Stimulated activated CD4-positive, alpha-beta T cell treated with anti-CD3 and anti-CD28 coated beads, Interleukin-1b, Interleukin-23, amount 100 ng/mL, for 24 hours (primary cell): ENCODE measurements around the gene ARHGEF6.
A peak's percentile ranks its signal among the peaks of the same experiment; 100 is the strongest.

Source experiments
- DNase-seq, 4 experiments: peaks; one replicate each; pipeline ENCODE4 v3.0.0-alpha.2; 2020; ENCODE audit warnings: low read depth in 4 of 4, low spot score in 1 of 4

Gene ARHGEF6

DNA sequence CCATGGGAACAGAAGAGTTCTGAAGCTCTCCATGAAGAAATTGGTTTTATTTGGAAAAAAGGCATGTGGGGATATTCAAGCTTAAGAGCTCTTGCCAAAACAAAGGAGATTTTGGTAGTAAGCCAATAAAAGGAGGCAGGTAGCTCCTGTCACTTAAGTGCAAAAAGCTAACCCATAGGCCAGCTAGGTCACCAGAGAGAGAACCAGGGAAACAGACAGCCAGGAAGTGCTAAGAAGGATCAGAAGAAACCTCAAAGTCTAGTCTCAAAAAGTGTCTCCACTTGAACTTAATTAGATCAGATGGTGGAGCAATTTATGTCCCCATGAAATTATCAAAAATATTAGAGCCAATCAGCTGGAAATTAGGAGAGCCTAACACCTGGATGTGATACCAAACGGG is 83.6 kb downstream of the ARHGEF6 start:
- DNase-seq = no peak

DNA sequence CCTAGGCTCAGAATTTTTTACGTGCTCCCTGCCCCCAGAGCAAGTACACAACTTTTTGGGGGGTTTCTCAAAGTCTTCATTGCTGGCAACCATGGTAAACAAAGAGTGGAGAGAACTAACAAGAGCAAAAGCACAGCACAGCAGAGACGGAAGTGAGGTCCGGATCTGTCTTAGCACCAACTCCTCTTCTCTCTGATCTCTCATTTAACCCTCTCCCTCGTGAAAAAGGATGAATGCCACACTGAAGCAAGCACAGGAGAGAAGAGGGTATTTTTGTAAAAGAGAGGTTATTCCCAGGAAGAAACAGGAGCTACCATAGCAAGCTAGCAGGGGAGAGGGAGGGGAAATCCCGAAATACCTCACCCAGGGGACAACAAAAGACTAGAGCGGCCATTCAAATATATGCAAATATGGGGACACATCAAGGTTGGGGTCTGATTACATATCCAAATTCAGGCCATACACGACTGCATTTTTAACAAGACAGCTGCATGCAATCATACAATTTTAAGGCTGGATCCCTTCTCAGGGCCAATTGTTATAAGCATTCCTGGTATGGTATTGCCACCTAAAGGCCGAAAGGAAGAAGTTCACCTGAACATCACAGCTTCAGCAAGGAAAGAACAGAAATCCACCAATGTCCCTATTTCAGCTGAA is 86.2 kb downstream of the ARHGEF6 start:
- no peak for DNase-seq

DNA sequence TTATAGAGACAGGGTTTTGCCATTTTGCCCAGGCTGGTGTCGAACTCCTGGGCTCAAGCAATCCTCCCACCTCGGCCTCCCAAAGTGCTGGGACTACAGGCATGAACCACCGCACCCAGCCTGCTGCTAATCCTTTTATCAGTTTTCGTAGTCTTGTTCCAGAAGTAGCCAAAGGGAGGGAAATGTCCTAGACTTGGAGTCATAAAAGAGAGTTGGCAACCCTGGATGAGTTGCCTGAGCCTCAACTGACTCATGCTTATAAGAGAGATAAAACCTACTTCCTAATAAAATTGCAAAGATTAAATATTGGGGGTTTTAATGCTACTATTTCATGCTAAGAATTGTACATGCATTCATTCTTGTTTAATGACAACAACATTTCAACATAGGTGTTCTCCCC is 88.5 kb downstream of the ARHGEF6 start:
- no peak for DNase-seq

DNA sequence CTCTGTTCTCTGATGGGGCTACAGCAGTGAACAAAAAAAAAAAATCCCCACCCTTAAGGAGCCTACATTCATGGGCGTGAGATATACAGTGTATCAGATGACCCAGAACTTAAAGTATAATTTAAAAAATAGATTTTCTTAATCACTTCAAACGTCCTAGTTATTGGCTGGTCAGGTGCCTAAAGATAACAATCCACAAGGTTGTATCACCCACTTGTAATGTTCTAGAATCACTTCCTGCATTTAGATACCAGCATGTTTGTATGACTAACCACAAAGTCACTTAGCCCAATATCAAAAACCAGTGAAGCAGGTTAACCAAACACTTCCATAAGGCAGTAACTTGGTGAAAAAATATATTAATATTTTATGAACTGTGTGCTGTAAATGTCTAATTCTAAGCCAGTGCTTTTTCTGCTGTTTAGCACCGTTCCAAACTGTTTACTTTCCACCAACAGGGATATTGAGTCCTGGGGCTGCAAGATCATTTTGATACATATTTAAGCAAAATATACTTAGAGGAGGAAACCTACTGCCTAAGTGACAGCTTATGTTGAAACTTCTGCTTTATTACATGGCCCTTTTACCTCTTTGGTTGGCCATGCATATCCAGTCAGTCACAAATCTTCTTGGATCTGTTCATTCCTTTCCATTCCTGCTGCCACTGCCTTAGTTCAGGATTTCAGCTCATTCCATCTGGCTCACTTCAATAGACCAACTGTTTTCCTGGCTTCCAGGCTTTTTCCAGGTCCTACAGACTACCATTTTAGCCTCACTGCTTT is 89.5 kb downstream of the ARHGEF6 start:
- DNase-seq = no peak

DNA sequence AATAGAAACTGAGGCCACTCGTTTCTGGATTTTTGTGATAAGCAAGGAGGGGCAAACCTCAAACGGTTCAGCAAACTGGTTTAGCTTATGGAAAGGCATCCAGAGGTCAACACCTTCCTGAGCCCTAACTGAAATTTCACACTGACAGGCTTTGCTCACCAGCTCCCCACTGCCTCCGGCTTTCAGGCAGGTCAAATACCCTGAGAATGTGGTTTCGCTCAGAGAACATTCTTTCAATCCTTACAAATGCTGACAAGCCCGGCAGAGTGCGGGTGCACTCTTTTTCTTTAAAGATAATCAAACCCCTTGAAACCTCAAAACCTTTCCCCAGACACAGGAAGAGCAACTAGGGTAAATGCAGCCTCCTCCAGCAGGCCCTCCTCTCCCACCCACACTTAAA is 91.3 kb downstream of the ARHGEF6 start:
- no peak for DNase-seq

DNA sequence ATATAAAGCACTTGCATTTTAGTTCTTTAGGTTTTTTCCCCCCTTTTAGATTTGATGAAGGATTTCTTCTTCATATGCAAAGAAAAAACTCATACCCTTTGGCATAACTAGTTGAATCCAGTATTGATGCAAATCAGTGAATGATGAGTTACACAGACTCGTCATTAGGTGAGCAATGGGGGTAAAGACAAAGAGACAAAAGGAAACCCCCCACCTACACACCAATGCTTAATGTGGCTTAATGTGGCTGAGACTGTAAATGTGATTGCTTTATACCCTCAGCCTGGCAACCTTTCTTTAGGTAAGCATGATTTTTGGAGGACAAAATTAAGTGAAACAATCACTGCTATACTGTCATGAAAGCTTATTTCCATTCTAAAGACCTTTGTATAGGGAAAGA is 93.3 kb downstream of the ARHGEF6 start:
- DNase-seq = peak in 2 of 4 experiments; percentile 21 to 36

DNA sequence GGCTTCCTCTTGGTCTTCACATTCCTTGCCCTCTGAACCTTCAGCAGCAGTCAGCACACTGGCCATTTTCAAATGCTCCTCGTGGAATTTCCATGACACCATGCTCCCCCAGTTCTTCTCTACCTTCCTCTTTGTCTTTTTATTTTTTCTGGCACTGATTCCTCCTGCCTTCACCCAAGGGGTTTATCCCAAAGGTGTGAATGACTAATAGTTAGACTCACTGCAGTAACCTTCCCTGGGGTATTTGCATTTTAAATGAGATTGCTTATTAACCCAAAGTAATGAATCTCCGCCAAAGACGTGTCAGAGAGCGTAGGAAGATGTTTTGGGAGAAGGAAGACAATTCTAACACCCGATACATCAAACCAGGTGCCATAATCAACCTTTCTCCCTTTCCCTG is 96.6 kb downstream of the ARHGEF6 start:
- no peak for DNase-seq

DNA sequence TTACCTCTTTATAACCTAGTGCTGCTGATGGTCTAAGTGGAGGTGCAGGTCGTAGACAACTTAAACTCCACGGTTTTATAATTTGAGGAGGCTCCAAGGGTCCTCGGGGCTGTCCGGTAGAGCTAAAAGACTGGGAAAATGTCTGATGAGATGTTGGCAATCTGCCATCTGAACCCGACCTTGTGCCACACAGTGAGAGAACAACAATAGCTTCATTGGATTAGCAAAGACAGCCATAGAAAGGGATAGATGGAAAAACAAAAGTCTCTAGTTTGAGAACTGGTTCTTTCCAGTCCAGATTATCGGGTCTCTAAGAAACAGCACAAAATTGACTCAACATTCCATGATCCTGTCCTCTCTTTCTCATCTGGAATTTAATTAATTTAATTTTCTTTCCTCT is 101.2 kb downstream of the ARHGEF6 start:
- no peak for DNase-seq

DNA sequence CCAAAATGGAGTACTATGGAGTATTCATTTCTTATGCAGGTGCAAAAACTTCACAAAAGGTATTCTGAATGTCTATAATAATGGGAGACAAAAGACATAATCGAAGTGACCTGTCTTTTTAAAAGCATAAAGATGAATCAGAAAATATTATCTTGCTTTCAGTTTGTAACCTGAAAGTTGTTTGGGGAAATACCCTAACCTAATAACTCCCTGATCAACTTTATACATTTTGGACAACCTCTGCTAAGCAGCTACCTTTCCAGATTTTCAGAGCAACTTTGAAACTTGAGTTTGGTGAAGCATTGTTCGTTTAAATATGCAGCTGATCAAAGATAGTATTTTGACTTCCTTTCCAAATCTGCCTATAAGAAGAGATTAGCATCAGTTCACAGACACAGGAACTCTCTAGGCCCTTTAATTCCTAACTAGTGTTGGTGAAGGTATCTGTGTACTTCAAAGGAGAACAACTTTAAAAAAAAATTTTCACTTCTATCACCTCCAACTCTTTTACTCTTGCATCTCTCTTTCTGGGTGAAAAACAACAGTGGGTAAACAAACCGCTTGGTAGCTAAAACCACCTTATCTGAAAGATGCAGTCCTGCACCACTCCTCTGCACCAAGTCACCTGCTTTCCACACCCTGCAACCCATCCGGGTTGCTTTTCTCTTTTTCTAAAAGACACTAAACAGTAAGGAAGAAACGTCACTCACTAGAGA is 106.3 kb downstream of the ARHGEF6 start:
- DNase-seq = no peak

DNA sequence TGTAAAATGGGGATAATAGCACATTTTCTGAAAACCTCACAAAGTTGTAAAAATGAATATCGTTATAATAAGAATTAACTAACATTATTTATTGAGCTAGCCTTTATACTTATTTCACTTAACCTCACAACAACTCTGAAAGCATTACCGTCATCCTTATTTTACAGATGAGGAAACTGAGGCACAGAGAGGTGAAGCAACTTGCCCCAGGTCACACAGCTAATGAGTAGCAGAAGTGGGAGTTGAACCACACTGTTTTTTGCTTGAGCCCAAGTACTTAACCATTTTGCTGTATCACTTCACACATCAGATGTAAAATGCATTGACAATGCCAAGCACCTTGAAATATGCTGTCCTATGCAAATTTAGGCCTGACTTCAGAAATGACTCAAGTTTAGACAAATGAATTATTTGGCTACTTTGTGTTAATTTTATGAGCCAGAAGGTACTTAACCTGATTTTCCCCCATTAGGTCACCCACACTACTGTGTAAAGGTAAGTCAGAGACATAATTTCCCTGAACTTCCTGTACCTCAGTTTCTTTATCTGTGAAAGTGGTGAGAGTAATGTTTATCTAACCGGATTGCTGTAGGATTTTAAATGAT is 109.6 kb downstream of the ARHGEF6 start:
- DNase-seq = no peak

DNA sequence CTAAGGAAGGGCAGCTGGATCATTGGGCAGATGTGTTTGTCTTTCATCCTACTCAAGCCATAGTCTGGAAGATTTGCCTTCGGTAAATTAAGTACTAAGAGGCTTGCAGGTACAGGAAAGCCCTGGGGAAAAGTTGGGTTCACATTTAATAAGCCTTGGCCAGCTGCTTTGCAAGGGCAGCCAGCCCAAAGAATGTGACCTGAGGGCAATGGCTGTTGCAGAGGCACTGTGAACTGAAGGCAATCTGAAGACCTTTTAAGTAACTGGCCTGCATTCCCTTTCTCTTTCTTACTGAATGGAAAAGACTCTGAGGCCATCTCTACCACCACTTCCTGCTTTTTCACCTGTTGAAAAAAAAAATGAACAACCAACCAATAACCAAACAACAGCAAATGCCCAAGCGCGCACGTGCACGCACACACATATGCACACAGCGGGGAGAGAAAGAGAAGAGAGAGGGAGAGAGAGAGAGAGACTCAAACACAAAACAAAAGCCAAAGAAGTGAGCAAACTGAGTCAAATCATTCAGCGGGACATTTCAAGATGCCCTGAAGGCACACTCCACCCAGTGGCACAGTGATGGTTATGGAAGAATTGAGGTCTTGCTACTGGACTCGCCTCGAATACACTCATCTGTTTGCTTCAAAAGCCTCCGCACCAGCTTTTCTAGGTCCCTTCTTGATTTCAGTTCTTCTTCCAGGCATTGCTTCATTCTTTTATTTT is 113.1 kb downstream of the ARHGEF6 start:
- no peak for DNase-seq

DNA sequence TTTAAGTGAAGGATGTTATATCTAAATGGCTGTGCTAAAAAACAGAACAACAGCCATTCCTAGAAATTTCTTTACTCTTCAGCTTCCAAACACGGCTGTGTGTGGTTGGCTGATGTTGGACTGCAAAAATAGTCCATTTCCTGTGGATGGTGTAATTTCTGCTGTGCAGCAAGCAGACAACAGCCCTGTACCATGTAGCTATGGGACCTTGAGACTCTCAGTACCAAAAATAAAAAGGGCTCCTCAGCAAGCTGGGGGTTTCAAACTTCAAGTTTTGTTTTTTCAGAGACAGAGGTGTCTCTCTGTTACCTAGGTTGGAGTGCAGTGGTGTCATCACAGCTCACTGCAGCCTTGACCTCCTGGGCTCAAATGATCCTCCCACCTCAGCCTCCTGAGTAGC is 114.6 kb downstream of the ARHGEF6 start:
- no peak for DNase-seq

DNA sequence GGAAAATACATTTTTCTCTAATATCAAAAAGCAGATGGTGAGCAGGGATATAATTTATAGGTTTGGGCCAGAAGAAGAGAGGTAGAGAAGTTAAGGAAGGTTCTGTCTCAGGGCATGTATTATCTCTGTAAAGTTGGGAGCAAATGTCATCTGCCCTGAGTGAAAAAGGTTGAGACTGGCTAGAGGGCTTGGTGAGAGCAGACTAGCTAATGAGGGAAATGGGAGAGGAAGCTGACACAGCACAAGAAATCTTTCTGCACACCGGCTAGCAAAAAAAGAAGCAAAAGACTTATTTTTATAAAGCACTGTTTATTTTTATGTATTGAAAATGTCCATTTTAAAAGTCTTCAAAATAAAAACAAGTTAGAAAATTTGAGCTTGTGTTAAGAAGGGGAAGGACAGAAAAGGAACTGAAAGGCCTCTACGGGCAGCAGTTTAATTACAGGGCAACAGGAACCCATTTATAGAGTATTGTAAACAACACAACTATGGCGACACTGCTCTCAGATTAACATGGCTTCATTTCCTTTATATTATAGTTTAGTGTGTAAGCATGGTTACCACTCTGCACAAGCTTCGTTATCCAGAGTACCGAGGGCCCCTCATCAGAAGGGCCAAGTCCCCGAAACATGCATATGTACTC is 115.4 kb downstream of the ARHGEF6 start:
- no peak for DNase-seq

DNA sequence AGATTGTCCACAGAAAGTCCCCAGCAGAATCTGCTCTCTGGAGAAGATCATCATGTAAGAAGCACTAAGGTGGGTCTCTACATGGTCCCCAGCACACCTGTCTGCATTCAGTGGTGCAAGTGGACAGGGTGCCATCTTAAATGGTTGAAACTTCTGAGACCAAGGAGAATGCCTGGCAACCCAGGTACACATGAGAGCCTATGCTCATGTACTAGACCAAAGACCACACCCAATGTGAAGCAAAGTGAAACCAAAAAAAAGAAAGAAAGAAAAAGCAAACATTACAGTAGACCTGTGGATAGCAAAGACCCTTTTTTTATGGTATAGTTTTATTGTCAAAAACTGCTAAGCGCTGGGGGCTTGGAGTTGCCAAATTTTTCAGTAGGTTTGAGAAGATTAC is 117.8 kb downstream of the ARHGEF6 start:
- no peak for DNase-seq

DNA sequence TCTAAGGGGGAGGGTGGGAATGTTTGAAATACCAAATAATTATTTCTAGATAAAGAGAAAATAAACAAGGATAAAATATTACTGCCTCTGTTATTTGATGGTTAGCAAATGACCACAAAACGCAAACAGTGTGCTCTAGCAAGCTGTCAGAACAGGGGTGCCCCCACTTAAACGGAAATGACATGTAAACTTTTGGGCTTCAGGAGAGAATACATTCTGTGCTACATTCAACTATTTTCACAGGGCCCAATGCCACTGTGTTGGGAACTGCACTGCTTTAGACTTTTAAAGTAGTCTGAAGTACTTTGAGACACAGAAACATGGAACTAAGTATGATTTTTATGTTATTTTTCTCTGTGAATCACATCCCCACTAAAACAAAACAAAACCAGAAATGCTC is 118.6 kb downstream of the ARHGEF6 start:
- DNase-seq = no peak

DNA sequence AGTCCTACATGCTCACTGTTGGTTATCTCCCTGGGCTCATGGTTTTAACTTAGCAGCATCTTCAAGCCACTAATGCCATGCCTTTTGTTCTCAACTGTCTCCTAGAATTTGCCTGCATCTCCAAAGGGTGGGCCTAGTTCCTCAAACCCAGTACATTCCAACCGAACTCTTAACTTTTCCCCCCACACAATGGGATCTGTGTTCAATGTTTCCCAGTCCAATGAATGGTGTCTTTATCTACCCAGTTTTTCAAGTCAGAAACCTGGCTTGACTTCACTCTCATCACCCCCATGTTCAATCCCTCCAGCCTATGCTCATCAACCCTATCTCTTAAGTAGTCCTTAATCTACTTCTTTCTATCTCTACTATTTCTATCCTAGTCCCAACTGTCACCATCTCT is 119.8 kb downstream of the ARHGEF6 start:
- no peak for DNase-seq

DNA sequence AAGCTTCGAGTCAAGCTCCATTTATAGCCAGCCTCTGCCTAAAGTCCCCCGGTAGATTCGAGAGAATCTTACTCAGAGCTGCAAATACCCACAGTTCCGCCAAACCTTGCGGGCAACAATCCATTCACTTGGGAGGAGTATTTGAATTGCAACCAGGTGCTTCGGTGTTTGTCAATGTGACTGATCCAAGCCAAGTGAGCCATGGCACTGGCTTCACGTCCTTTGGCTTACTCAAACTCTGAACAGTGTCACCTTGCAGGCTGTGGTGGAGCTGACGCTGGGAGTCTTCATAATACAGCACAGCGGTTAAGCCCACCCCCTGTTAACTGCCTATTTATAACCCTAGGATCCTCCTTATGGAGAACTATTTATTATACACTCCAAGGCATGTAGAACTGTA is 121.6 kb downstream of the ARHGEF6 start:
- DNase-seq = no peak

DNA sequence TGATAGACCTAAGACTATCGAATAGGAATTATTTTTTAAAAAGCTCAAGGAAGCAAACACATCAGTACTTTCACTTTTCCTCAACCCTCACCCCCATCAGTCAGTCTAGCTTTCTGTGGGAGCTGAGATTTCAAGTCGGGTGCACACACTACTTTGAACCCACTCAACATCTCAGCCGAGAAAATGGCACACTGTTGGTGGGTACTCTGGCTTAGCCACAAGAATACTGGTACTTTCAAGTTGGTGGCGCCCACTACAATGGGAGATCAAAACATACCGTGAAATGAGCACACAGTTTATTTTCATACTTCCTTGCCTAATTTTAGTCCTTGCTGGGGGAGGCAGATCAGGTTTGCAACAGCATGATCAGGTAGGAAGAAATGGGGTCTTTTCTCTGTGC is 122.6 kb downstream of the ARHGEF6 start:
- no peak for DNase-seq

DNA sequence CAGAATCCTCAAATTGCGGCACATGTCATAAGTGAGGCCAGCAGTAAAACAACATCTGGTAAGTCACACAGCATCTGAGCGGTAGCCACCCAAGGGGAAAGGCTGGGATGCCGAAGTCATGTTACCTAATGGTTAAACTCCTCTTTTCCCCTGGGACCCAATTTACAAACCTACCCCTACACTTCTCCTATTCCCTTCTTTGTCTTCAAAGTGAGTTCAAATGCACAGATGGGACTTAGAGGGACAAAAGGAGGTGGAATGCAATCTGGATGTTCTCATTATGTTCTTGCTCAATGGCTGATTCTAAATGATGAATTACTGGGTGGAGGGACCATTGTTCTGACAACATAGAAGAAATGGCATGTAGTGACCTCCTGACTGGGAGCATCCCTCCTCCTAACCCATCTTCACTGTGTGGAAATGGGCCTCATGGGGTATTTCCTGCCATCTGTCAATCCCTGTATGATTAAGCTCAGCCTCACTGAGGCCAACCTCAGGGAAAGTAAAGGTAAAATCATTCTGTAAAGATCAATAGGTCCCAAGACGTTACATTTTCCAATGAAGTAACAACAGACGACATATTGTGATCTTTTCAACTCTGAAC is 124.3 kb downstream of the ARHGEF6 start:
- DNase-seq = no peak
